ENCODE data around the gene RTL5. TPM values are rescaled to one million over a fixed set of nuclear protein-coding genes. Genes with fewer than 3 reads are reported as not detected.

Gene RTL5
- total RNA-seq, 1 experiment from 2014 or later = 2.5 TPM

DNA sequence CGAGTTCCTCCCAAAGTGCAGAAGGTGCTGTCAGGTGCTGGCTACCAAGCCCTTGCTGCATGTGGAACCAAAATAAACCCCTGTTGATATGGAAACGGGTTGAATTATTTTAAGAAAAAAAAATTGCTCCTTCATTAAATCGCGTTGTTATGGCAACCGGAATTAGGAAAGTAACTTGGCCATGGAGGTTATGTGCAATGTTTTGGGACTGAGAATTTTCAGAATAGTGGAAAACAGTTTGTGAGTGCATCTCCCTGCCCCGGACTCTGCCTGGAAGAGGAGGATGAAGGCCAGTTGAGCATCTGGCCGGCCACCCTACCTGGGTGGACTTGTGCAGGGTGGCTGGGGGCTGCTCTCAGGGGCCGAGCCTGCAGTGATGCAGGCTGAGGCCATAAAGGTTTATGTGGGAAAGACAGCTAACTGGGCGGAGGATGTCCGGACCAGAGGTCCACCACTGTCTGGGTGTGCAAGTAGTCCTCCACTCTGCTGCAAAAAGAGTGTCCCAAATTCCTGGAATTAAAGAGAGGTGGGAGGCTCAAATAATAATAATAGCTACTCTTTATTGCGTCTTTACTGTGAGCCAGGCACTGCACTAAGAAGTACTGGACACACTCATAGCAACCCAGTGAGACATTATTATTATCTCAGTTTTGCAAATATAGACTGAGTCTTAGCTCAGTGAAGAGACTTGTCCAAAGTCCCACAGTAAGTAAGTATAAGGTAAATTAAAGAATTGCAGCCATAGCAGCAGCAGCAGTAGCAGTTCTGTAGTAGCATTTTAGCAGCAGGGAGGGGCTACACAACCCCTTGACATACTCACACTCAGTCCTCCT is 20.6 kb downstream of the RTL5 start:
- intact Hi-C loops (cut with micrococcal nuclease) = no loop called here
- ChIA-PET RAD21 (ENCODE audit: low non-redundant PET in 1 of 2, low total read pairs in 2 of 2, uncharacterized antibody in 2 of 2, unreplicated experiment in 2 of 2) (no interaction called here), CTCF (no interaction called here), POLR2A (no interaction called here)
- Histone ChIP-seq H3K4me3 (replicated peaks in 1 of 2; ENCODE audit: low read depth in 1 of 2, low read length in 2 of 2) (no peak overlapping the region), H3K36me3 (ENCODE audit: control insufficient read depth in 1 of 2, insufficient read depth in 2 of 2, low read length in 2 of 2) (no peaks in the 10 kb centered on the region), H3K9me2 (ENCODE audit: insufficient read depth) (no peaks in the 10 kb centered on the region), H2AFZ (ENCODE audit: low read depth, low read length, poor library complexity, severe bottlenecking) (no peak overlapping the region), H3K27me3 (ENCODE audit: insufficient read depth, low read length) (no peaks in the 10 kb centered on the region), H3K27ac (ENCODE audit: low read depth, low read length) (no peak overlapping the region), H3K4me1 (ENCODE audit: control insufficient read depth in 1 of 2, insufficient read depth in 2 of 2, low read length in 2 of 2) (no peaks in the 10 kb centered on the region), H3K9ac (ENCODE audit: low read length) (no peak overlapping the region), H3K4me2 (ENCODE audit: low read length) (no peak overlapping the region), H4K20me1 (ENCODE audit: insufficient read depth) (no peaks in the 10 kb centered on the region), H3K79me2 (ENCODE audit: insufficient read depth, low read length) (no peaks in the 10 kb centered on the region), H3K9me3 (ENCODE audit: control insufficient read depth in 1 of 2, insufficient read depth in 1 of 2, low read depth in 1 of 2, low read length in 2 of 2) (no peaks in the 10 kb centered on the region)
- TF ChIP-seq ELF1 (IDR thresholded peaks at IDR 0.05; ENCODE audit: borderline replicate concordance, low read depth) = no peak
- TF ChIP-seq ZBTB33 (IDR thresholded peaks at IDR 0.05; ENCODE audit: extremely low read depth, insufficient replicate concordance, low read length) = no peak
- TF ChIP-seq EGR1 (IDR thresholded peaks at IDR 0.05; ENCODE audit: low read depth) = no peak
- no peak for TF ChIP-seq YY1 (IDR thresholded peaks at IDR 0.05; ENCODE audit: extremely low read depth, insufficient replicate concordance, low read depth, low read length)
- TF ChIP-seq POLR2A (IDR thresholded peaks at IDR 0.05; ENCODE audit: borderline replicate concordance, extremely low read depth, insufficient read depth, insufficient read length) = no peak
- TF ChIP-seq MAX (IDR thresholded peaks at IDR 0.05) = no peak
- TF ChIP-seq, protein P1, sequence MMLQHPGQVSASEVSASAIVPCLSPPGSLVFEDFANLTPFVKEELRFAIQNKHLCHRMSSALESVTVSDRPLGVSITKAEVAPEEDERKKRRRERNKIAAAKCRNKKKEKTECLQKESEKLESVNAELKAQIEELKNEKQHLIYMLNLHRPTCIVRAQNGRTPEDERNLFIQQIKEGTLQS (IDR thresholded peaks at IDR 0.05) = no peak
- DNase-seq (ENCODE audit: low read depth, low spot score) = no peak
- ATAC-seq = no peak
- BruUV-seq (replicated peaks) = no TSS peak

All from HCT116 (cell line).